ENCODE measurements around the gene COL4A2.

The COL4A2 gene

GRCh38 chr13:110426735-110427134 lies 119.7 kb downstream of the COL4A2 start:
- TF ChIP-seq CTCF (IDR thresholded peaks at IDR 0.05; ENCODE audit: low read depth, low read length, missing control alignments) = no peak
- DNase-seq (ENCODE audit: low read depth) = no peak
- no peak overlapping the region for H3K4me3 ChIP-seq (ENCODE audit: low read depth, low read length)

- DNase-seq (ENCODE audit: low read depth) = no peak
- TF ChIP-seq CTCF (IDR thresholded peaks at IDR 0.05; ENCODE audit: low read depth, low read length, missing control alignments) = no peak
- no peak overlapping the region for H3K4me3 ChIP-seq (ENCODE audit: low read depth, low read length)
Observed at GRCh38 chr13:110428313-110428712, 121.2 kb downstream of the COL4A2 start.

DNA sequence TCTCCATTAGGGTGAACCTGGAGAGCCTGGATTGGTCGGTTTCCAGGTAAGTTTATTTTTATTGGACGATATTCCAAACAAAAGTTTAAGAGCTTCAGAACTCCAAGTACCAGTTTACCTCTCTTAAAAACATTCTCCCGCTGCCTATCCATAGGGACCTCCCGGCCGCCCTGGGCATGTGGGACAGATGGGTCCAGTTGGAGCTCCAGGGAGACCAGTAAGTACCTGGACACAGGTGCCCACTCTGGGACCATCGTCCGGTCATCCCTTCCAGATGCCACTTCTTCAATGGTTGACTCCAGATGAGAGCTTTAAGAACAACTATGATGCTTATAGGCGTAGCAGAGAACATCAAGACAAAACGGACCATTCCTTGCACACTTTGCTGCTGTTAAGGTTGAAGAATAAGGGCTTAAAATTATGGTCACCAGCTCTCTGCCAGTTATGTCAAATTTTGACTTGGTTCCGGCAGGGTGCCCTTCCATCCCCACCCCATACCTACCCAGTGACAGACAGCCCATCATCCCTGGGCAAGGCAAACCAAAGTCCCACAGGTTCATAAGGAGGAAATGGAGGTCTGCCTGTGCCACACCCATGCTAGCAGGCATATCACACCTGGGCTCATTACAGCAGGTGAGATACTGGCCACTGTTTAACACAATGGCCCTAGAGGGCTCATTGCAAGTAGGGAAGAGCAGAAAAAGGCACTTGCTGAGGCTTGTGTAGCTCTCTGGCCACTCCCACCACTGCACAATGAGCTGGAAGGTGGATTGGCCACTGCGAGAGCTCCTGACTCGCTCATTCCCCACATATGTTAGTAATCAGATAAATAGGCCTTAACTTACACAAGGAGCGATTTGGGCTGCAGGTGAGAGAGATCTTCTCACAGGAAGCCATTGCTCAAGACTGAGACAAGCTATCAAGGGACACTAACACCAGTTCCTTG lies 123.6 kb downstream of the COL4A2 start:
- TF ChIP-seq CTCF (IDR thresholded peaks at IDR 0.05; ENCODE audit: low read depth, low read length, missing control alignments) = no peak
- DNase-seq (ENCODE audit: low read depth) = no peak
- no peak overlapping the region for H3K4me3 ChIP-seq (ENCODE audit: low read depth, low read length)

DNA sequence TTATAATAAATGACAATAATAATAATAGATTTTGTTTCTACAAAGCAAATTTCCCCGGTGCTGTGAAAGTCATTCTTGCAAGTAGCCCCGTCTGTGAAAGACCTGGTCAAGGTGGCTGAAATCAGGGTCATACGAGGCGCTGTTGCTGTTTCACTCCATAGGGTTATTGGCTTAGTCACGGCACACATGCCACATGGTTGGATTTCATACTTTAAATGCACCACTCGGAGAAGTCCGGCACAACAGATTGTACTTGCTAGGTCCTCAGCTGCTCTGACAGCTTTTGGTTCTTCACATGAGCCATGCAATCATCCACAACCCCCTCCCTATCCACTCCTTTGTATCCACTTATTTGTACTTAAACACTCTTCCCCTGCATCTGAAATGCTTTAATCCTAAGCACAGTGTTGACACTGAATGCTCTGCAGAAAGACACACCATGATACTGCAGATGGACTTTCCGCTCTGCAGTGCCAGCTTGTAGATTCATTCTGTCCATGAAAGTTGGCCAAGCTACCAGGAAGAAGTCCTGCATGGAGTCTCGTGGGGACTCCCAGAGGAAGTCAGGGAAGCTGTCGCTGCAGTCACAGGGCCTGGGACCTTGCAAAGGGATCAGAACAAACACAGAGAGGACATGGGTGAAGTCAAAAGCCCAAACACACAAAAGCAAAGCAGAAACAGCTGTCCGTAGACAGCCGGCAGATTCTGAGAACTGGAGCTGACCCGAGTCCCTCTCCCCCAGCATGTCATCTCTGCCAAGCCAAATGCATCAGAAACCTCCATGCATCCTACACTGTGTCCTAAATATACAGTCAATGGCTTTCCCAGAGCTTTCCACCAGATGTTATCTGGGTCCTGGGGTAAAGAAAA lies 124.6 kb downstream of the COL4A2 start:
- no peak for TF ChIP-seq CTCF (IDR thresholded peaks at IDR 0.05; ENCODE audit: low read depth, low read length, missing control alignments)

GRCh38 chr13:110432522-110432921 lies 125.4 kb downstream of the COL4A2 start:
- no peak for TF ChIP-seq CTCF (IDR thresholded peaks at IDR 0.05; ENCODE audit: low read depth, low read length, missing control alignments)
- DNase-seq (ENCODE audit: low read depth) = no peak
- no peak overlapping the region for H3K4me3 ChIP-seq (ENCODE audit: low read depth, low read length)

More for the DNA sequence above, 124.6 kb downstream of the COL4A2 start:
- no peak for DNase-seq (ENCODE audit: low read depth)
- no peak overlapping the region for H3K4me3 ChIP-seq (ENCODE audit: low read depth, low read length)

DNA sequence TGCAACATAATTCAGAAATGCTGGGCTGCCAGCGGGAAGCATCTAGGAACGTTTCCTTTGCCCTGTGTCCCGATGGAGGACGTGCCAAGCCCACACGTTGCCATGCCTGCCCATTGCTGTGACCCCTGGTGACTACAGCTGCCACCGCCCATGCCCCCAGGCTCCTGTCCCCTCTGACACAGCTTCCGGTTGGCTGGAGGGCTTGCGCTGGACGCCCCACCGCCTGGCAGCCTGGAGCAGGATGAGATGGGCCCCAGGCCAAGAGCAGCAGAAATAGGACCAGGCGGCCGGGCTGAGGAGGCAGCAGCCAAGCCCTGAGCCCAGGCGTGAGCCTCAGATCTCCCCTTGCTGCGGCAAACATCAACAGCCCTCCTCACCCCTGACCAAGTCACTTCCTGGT lies 125.9 kb downstream of the COL4A2 start:
- no peak for DNase-seq (ENCODE audit: low read depth)
- no peak overlapping the region for H3K4me3 ChIP-seq (ENCODE audit: low read depth, low read length)
- no peak for TF ChIP-seq CTCF (IDR thresholded peaks at IDR 0.05; ENCODE audit: low read depth, low read length, missing control alignments)
